NT2/D1 (cell line): ENCODE measurements around the gene RTN4.

Source experiments
- SUZ12 ChIP-seq: IDR thresholded peaks from 2 replicates; pipeline ENCODE4 v1.6.1; 2011; ENCODE audit not compliant: insufficient read length, insufficient read depth; ENCODE audit errors: extremely low read depth
- YY1 ChIP-seq: IDR thresholded peaks from 2 replicates; pipeline ENCODE4 v1.6.1; 2011; ENCODE audit not compliant: insufficient read length, insufficient read depth
- ZNF274 ChIP-seq: IDR thresholded peaks from 2 replicates; pipeline ENCODE4 v1.6.1; 2011; ENCODE audit warnings: mild to moderate bottlenecking, low read depth, low read length

DNA sequence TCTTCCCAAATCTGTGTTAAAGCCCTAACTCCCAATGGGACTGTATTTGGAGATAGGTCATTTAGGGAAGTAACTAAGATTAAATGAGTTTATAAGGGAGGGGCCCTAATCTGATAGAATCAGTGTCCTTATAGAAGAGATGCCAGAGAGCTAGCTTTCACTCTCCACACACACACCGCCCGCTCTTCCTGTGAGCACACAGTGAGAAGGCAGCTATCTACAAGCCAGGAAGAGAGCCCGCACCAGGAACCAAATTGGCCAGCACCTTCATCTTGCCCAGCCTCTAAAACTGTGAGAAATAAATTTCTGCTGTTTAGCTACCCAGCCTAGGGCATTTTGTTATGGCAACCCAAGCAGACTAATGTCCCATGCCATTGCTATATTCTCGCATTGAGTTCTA is 125.2 kb downstream of the RTN4 start:
- TF ChIP-seq SUZ12 (no peak), ZNF274 (no peak), YY1 (no peak)
